Measurements from ENCODE around the gene C11orf16.
"Not testable (repeated sequence)": the region's sequence is repeated elsewhere in the genome, so short reads cannot be mapped to it uniquely, and the experiment has no call there.

The C11orf16 gene

GRCh38 chr11:8881585-8881984, 51.2 kb downstream of the C11orf16 start:
- DNase-seq = not testable (repeated sequence)

- DNase-seq = no peak
Measured at GRCh38 chr11:8878771-8879170, 54.0 kb downstream of the C11orf16 start.

GRCh38 chr11:8873741-8874405, 58.9 kb downstream of the C11orf16 start:
- DNase-seq = no peak

- no peak for DNase-seq
Measured at GRCh38 chr11:8871962-8872361, 60.8 kb downstream of the C11orf16 start.

GRCh38 chr11:8871171-8871775, 61.5 kb downstream of the C11orf16 start:
- no peak for DNase-seq

GRCh38 chr11:8870411-8871170, 62.2 kb downstream of the C11orf16 start:
- peak; percentile 41 for DNase-seq

All from activated CD4-positive, alpha-beta T cell treated with anti-CD3 and anti-CD28 coated beads for 48 hours (primary cell).